Measurements from ENCODE around the gene PSME1.

DNA sequence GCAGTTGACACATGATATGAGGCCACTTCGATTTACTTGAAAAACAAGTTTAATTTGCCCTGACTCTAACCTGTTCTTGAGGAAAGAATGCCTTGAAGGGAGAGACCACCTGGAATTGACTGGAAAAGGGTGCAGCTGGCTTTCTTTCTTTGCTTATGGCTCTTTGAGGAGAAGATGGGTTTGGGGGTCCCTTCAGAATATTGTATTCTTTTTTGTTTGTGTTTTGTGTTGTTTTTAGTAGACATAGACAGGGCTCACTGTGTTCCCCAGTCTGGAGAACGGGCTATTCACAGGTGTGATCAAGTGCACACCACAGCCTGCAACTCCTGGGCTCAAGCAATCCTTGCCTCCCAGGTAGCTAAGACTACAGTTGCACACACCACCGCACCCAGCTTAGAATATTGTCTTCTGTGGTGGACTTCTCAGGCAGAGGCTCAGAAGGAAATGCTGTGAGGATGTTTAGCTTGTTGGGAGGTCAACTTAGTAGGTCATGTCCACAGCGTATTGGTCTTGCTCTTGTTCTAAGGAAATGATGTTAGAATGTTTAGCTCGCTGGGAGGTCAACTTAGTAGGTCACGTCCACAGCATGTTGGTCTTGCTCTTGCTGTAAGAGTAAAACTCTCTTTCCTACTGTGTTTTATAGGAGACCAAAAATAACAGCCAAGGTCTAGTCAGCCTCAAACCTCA is 19.7 kb upstream of the PSME1 start:
- TF ChIP-seq, protein P1, sequence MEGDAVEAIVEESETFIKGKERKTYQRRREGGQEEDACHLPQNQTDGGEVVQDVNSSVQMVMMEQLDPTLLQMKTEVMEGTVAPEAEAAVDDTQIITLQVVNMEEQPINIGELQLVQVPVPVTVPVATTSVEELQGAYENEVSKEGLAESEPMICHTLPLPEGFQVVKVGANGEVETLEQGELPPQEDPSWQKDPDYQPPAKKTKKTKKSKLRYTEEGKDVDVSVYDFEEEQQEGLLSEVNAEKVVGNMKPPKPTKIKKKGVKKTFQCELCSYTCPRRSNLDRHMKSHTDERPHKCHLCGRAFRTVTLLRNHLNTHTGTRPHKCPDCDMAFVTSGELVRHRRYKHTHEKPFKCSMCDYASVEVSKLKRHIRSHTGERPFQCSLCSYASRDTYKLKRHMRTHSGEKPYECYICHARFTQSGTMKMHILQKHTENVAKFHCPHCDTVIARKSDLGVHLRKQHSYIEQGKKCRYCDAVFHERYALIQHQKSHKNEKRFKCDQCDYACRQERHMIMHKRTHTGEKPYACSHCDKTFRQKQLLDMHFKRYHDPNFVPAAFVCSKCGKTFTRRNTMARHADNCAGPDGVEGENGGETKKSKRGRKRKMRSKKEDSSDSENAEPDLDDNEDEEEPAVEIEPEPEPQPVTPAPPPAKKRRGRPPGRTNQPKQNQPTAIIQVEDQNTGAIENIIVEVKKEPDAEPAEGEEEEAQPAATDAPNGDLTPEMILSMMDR (IDR thresholded peaks at IDR 0.05; ENCODE audit: low read length): no peak
- no peak for TF ChIP-seq EZH2 (optimal IDR thresholded peaks at IDR 0.05; ENCODE audit: low read depth, low read length)

Measured in MM.1S (cell line).